Stimulated activated CD4-positive, alpha-beta T cell treated with anti-CD3 and anti-CD28 coated beads, Interleukin-15, amount 100 ng/mL, for 48 hours (primary cell): ENCODE data around the gene TAF11L3.
"Not testable (repeated sequence)": the region's sequence is repeated elsewhere in the genome, so short reads cannot be mapped to it uniquely, and the experiment has no call there.

Experiments used
- DNase-seq, 2 donors: peaks; one replicate each; pipeline ENCODE4 v3.0.0-alpha.2; 2020; ENCODE audit warnings: low read depth in 2 of 2

Gene TAF11L3

DNA sequence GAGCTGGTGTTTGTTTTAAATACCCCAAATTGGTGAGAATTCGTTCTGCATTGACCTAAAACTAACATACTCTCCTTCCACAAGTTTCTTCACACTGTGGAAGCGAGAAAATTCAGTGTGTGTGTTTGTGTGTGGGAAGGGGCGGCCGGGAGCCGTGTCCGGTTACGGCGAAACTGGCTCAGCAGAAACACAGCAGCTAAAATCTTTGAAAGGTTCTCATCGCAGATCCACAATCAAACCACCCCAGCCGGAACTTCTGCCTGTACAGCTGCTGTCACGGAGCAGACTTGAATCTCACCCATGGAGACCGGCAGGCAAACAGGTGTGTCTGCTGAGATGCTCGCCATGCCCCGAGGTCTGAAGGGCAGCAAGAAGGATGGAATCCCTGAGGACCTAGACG lies at the start of gene TAF11L3:
TSS of gene TAF11L3 (plus strand) at position 301 of the 400 bp plus-strand sequence.
- not testable (repeated sequence) for DNase-seq

DNA sequence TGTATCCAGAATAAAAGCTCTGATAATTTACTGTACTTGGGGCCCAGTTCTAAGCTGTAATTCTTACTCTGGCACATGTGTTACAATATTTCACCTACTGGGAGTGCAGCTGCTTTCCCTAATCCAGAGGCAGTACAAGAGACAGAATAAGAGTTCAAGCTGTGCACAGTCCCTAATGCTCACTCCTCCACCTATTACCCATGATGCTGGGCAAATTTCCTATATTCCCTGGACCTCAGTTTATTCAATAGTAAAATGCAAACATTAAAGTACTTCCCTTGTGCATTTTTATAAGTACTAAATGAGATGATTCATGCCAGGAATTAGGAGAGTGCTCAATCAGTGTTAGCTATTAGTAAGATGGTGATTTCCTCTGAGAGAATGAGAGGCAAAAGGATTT lies 48.1 kb upstream of the TAF11L3 start:
- DNase-seq = no peak

DNA sequence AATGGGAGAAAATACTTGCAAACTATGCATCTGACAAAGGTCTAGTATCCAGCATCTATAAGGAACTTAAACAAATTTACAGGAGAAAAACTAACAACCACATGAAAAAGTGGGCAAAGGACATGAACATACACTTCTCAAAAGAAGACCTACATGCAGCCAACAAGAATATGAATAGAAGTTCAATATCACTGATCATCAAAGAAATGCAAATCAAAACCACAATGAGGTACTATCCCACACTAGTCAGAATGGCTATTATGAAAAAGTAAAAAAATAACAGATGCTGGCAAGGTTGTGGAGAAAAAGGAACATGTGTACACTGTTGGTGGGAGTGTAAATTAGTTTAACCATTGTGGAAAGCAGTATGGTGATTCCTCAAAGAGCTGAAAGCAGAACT lies 43.1 kb upstream of the TAF11L3 start:
- DNase-seq = not testable (repeated sequence)

DNA sequence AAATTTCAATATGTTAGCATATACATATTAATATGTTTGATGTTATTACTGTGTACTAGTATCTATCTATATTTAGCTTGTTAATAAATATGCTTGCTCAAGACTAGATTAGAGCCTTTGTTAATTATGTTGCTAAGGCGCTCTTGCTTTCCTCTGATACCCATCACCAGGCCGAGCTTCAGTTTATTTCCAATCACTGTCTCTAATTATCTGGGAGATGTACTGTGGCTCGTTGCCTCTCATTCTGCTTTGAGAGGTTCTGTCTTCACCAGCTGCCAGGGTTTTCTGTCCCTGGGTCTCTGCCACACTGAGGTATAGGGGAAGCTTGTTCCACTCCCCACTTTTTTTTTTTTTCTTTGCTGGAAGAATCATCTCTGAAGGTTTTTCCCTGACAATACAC lies 41.1 kb upstream of the TAF11L3 start:
- DNase-seq = no peak

DNA sequence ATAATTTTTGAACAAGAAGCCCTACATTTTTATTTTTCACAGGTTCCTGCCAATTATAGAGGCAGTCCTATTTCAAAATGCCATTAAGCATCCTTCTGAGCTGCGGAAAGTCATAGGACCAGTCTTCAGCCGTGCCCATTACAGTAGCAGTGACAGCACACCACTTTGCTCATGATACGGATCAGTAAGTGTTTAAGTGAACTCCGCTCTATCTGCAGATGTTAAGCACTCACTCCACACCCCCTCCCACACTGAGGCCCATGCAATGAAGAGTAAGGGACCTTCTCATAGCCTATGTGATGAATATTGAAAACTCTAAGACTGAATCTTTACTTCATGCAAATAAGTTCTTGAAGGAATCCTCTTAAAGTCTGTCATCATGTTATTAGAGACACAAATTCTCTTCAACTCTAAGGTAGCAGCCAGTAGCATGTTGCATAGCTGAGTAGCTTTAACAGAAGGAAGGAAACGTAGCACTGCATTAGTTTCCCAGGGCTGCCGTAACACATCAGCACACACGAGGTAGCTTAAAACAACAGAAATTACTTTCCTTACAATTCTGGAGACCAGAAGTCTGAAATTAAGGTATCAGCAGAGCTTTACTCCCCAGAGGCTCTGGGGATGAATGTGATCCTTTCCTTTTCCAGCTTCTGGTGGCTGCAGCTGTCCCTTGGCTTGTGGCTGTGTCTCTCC lies 40.4 kb upstream of the TAF11L3 start:
- no peak for DNase-seq

DNA sequence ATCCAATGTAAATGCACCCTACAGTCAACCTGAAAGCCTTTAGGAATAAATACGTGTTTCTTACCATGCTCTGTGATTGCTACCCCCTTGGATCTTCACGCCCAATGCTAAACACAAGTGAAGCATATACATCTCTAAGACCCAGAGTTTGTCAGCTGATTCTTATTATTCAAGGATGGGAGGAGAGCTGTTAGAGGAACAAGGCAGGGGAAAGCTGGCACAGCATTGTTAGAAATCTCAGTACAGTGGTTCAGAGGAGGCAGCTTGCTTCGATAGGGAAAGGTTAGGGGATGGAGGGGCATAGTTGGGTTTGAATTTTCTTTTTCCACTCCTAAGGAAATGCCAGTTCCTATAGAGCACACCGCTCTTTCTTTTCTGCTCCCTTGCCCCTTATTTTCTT lies 36.8 kb upstream of the TAF11L3 start:
- no peak for DNase-seq

DNA sequence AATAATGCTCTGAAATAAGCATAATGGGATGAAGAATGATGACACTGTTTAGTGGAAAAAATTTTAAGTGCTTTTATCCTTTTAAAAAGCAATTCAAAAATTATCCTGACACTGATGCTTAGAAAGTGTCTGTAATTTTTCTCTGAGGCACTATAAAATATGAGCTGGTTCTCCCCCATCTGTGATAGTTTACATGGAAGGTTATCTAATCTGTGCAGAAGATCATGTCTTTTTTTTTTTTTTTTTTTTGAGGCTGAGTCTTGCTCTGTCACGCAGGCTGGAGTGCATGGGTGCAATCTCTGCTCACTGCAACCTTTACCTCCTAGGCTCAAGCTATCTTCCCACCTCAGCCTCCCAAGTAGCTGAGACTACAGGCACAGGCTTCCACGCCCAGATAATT lies 35.4 kb upstream of the TAF11L3 start:
- DNase-seq = no peak

DNA sequence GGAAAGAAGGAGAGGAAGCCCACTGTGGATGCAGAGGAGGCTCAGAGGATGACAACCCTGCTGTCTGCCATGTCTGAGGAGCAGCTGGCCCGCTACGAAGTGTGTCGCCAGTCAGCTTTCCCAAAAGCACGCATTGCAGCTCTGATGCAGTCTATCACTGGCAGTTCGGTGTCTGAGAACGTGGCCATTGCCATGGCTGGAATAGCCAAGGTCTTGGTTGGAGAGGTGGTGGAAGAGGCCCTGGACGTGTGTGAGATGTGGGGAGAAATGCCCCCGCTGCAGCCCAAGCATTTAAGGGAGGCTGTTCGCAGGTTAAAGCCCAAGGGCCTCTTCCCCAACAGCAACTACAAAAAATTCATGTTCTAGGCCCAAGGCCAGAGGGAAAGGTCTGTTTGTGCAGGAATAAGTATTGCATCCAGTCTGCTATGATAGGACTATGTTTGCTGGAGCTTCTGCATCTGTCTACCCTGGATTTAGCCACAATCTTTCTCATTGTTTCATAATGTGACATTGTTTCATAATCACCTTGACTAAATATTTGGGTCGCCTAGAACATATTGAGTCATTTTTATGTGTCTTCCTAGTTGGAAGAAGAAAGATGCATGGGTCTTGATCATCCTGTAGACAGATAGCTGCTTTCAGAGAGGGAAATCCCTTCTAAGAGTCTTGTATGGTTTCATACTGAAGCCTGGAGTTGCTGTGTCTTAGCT lies 31.5 kb upstream of the TAF11L3 start:
- DNase-seq = not testable (repeated sequence)

DNA sequence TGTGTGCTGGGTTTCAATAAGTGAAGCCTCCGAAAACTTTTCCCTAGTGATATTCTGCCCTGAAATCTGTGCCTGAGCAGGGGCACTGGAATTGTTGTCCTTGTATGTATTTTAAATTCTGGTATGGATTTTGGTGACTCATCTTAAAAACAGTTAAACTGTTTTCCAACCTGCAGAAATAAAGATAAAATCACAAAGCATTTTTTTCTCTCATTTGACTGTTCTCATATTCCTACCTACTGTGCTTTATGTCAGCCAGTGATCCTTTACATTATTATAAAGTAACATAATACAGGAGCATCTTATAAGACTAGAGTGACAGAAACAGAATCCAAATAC lies 31.0 kb upstream of the TAF11L3 start:
- DNase-seq = no peak

DNA sequence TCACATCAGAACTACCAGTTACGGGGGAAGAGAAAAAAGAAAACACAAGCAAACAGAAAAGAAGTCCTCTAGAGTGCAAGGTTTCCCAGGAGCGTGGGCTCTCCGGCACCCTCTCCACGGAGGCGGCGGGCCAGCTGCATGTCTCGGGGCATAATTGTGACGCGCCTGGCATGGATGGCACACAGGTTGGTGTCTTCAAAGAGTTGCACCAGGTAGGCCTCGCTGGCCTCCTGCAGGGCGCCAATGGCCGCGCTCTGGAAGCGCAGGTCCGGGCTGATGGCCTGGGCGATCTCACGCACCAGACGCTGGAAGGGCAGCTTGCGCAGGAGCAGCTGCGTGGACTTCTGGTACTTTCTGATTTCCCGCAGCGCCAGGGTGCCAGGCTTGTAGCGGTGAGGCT lies 26.9 kb upstream of the TAF11L3 start:
- not testable (repeated sequence) for DNase-seq

DNA sequence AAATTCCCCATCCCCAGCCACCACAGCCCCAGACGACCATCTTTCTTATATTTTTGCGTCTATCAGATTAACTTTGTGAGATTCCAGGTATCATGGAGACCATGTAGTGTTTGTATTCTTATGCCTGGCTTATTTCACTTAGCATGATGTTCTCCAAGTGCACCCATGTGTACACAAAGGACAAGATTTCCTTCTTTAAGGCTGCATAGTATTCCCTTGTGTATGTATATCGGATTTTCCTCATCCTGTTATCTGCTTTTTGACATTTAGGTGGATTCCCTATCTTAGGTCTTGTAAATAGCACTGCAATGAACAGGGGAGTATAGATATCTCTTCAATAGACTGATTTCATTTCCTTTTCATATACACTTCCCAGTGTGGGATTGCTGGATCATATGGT lies 25.4 kb upstream of the TAF11L3 start:
- no peak for DNase-seq

DNA sequence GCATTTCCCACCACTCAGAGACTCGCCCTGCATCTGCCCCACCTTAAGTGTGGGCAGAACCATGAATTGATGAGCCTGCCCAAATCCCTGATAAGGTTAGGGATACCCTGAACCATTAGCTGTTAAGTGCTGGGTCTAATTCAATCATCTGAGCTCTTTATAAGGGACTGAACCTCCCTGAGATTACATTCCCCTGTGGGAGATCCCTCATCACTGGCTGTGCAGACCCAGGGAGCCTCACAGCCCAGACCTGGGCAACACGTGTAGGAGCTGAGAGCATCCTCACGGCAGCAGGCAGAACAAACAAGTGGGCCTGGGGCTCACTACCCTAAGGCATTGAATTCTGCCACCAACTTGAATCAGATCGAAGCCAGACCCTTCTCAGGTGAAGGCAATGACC lies 20.7 kb upstream of the TAF11L3 start:
- no peak for DNase-seq

DNA sequence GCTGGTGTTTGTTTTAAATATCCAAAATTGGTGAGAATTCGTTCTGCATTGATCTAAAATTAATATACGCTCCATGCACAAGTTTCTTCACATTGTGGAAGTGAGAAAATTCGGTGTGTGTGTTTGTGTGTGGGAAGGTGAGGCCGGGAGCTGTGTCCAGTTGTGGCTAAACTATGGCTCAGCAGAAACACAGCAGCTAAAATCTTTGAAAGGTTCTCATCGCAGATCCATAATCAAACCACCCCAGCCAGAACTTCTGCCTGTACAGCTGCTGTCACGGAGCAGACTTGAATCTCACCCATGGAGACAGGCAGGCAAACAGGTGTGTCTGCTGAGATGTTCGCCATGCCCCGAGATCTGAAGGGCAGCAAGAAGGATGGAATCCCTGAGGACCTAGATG lies 20.2 kb upstream of the TAF11L3 start, which contains the start of gene TAF11L2:
TSS of gene TAF11L2 (plus strand) at position 301 of the 400 bp plus-strand sequence.
- not testable (repeated sequence) for DNase-seq

DNA sequence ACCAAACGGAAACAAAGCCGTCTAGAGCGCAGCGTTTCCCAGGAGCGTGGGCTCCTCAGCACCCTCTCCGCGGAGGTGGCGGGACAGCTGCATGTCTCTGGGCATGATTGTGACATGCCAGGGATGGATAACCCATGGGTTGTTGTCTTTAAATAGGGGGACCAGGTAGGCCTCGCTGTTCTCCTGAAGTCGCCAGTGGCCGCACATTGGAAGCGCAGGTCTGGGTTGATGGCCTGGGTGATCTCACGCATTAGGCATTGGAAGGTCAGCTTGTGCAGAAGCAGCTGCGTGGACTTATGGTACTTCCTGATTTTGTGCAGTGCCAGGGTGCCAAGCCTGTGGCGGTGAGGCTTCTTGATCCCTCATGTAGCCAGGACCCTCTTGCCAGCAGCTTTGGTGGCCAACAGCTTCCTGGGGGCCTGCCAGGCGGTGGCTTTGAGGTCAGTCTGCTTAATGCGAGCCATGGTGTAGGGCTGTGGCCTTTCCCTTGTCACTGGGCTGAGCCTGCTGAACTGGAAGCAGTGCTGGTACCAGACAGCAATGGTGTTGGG lies 6.3 kb upstream of the TAF11L3 start:
- no peak for DNase-seq

DNA sequence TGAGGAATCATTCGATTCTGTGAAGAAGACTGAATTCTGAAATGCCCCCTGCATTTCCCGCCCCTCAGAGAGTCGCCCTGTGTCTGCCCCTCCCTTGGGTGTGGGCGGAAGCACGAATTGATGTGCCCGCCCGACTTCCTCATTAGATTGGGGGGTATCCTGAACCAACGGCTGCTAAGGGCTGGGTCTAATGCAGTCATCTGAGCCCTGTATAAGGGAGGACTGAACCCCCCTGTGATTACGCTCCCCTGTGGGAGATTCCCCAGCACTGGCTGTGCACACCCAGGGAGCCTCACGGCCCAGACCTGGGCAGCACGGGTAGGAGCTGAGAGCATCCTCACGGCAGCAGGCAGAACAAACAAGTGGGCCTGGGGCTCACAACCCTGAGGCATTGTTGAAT lies 641 bp upstream of the TAF11L3 start:
- not testable (repeated sequence) for DNase-seq

DNA sequence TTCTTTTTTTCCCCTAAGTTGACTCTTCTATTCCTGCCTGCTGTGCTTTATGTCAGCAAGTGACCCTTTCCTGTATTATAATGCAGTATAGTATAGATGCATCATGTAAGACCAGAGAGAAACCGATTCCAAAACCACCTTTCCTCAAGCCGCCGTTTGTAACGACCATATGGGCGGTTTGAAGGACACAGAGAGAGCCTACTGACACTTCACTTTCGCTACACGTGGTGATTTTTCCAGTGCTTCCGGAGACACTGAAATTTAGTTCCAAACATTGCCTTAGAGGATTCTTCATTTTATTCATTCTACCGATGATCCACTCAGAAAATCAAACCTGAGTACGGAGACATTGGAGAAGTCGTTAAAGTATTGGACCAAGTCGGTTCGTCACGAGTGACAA lies 1.3 kb downstream of the TAF11L3 start:
- not testable (repeated sequence) for DNase-seq

DNA sequence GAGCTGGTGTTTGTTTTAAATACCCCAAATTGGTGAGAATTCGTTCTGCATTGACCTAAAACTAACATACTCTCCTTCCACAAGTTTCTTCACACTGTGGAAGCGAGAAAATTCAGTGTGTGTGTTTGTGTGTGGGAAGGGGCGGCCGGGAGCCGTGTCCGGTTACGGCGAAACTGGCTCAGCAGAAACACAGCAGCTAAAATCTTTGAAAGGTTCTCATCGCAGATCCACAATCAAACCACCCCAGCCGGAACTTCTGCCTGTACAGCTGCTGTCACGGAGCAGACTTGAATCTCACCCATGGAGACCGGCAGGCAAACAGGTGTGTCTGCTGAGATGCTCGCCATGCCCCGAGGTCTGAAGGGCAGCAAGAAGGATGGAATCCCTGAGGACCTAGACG lies 3.3 kb downstream of the TAF11L3 start, which contains the start of gene TAF11L4:
TSS of gene TAF11L4 (plus strand) at position 301 of the 400 bp plus-strand sequence.
- not testable (repeated sequence) for DNase-seq

DNA sequence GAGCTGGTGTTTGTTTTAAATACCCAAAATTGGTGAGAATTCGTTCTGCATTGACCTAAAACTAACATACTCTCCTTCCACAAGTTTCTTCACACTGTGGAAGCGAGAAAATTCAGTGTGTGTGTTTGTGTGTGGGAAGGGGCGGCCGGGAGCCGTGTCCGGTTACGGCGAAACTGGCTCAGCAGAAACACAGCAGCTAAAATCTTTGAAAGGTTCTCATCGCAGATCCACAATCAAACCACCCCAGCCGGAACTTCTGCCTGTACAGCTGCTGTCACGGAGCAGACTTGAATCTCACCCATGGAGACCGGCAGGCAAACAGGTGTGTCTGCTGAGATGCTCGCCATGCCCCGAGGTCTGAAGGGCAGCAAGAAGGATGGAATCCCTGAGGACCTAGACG lies 6.8 kb downstream of the TAF11L3 start, which contains the start of gene TAF11L5:
TSS of gene TAF11L5 (plus strand) at position 301 of the 400 bp plus-strand sequence.
- DNase-seq = not testable (repeated sequence)

DNA sequence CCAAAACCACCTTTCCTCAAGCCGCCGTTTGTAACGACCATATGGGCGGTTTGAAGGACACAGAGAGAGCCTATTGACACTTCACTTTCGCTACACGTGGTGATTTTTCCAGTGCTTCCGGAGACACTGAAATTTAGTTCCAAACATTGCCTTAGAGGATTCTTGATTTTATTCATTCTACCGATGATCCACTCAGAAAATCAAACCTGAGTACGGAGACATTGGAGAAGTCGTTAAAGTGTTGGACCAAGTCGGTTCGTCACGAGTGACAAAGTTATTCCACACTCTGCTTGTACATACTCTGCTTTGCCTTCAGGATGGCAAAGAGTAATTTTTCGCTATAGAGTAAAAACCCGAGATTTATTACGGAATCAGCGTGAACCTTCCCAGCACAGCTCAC lies 8.3 kb downstream of the TAF11L3 start:
- DNase-seq = not testable (repeated sequence)

DNA sequence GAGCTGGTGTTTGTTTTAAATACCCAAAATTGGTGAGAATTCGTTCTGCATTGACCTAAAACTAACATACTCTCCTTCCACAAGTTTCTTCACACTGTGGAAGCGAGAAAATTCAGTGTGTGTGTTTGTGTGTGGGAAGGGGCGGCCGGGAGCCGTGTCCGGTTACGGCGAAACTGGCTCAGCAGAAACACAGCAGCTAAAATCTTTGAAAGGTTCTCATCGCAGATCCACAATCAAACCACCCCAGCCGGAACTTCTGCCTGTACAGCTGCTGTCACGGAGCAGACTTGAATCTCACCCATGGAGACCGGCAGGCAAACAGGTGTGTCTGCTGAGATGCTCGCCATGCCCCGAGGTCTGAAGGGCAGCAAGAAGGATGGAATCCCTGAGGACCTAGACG lies 10.2 kb downstream of the TAF11L3 start, which contains the start of gene TAF11L6:
TSS of gene TAF11L6 (plus strand) at position 301 of the 400 bp plus-strand sequence.
- DNase-seq = not testable (repeated sequence)
